ENCODE results near the gene SLC44A5. TPM values are rescaled to one million over a fixed set of nuclear protein-coding genes. Genes with fewer than 3 reads are reported as not detected.

SLC44A5 gene
- total and polyA plus RNA-seq, 2 experiments from 2014 or later = 3.3 to 11.7 TPM

DNA sequence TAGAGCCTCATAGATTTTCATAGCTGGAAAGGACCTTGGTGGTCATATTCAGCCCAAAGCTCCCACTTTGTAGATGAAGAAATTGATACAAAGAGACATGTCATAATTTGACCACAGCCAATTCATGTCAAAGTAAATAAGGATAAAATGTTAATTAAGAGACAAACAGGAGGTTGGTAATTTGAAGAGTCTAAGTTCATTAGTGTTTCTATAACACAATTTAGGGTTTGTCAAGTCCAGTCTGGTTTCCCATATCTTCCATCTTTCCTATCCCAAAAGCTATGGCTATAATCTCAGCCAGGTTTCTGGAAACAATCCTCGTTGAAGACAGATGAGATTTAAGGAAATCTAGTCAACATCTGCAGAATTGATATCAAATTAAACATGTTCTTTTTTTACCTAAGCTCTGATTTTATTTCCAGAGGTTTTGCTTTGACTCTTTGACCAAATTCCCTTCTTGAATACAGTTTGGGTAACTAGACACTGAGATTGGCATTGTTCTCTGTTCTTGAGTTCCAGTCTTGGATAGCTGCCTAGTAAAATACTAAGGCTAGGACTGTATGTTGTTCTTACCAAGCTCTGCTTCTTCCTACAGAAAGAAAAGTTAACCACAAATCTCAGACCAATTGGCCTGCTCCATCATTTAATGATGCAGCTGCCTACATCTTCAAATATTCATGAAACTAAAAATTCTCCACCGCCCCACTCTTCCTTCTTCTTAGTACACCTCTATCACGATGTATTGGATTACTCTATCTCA is 62.0 kb downstream of the SLC44A5 start (continued):
- TF ChIP-seq, protein P1, sequence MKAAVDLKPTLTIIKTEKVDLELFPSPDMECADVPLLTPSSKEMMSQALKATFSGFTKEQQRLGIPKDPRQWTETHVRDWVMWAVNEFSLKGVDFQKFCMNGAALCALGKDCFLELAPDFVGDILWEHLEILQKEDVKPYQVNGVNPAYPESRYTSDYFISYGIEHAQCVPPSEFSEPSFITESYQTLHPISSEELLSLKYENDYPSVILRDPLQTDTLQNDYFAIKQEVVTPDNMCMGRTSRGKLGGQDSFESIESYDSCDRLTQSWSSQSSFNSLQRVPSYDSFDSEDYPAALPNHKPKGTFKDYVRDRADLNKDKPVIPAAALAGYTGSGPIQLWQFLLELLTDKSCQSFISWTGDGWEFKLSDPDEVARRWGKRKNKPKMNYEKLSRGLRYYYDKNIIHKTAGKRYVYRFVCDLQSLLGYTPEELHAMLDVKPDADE (IDR thresholded peaks at IDR 0.05) = no peak
- TF ChIP-seq NANOG (IDR thresholded peaks at IDR 0.05; ENCODE audit: borderline replicate concordance) = no peak
- no peak for TF ChIP-seq STAT1 (IDR thresholded peaks at IDR 0.05; ENCODE audit: unreplicated experiment)
- no peak for TF ChIP-seq CREB1 (CRISPR knock-in tag; IDR thresholded peaks at IDR 0.05; ENCODE audit: low read depth)
- no peak for TF ChIP-seq JUNB (IDR thresholded peaks at IDR 0.05; ENCODE audit: unreplicated experiment)
- TF ChIP-seq, protein P2, sequence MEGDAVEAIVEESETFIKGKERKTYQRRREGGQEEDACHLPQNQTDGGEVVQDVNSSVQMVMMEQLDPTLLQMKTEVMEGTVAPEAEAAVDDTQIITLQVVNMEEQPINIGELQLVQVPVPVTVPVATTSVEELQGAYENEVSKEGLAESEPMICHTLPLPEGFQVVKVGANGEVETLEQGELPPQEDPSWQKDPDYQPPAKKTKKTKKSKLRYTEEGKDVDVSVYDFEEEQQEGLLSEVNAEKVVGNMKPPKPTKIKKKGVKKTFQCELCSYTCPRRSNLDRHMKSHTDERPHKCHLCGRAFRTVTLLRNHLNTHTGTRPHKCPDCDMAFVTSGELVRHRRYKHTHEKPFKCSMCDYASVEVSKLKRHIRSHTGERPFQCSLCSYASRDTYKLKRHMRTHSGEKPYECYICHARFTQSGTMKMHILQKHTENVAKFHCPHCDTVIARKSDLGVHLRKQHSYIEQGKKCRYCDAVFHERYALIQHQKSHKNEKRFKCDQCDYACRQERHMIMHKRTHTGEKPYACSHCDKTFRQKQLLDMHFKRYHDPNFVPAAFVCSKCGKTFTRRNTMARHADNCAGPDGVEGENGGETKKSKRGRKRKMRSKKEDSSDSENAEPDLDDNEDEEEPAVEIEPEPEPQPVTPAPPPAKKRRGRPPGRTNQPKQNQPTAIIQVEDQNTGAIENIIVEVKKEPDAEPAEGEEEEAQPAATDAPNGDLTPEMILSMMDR (conservative IDR thresholded peaks at IDR 0.05; ENCODE audit: low read depth in 2 of 2) = no peak

- H3K4me3 ChIP-seq = no peak overlapping the region
- Mint-ChIP-seq H3K4me3 (no peak overlapping the region), H3K27ac (no peak overlapping the region), H3K9me3 (no peaks in the 10 kb centered on the region), H3K36me3 (ENCODE audit: low read depth) (no peaks in the 10 kb centered on the region), H3K4me1 (peaks cover 6% of the 10 kb centered on the region; the same call in 2 of the 3 replicates), H3K27me3 (ENCODE audit: insufficient read depth, low read depth, poor library complexity) (no peaks in the 10 kb centered on the region)
- H3K36me3 ChIP-seq (ENCODE audit: insufficient read depth) = no peaks in the 10 kb centered on the region
- H3K79me2 ChIP-seq (replicated peaks; ENCODE audit: insufficient read depth) = no peaks in the 10 kb centered on the region
- H2AFZ ChIP-seq = no peak overlapping the region
- H3K27ac ChIP-seq (ENCODE audit: low read depth) = no peak overlapping the region
- H4K20me1 ChIP-seq (replicated peaks; ENCODE audit: insufficient read depth) = no peaks in the 10 kb centered on the region
- H3F3A ChIP-seq (replicated peaks; ENCODE audit: low read depth) = no peaks in the 10 kb centered on the region
- no peak overlapping the region for H3K4me2 ChIP-seq
- no peak for DNase-seq (ENCODE audit: low spot score)
- peaks cover 5% of the 10 kb centered on the region; the same call in 1 of the 2 replicates for H3K4me1 ChIP-seq (ENCODE audit: insufficient read depth)
- H3K27me3 ChIP-seq (ENCODE audit: insufficient read depth) = no peaks in the 10 kb centered on the region
- H3K9me2 ChIP-seq (ENCODE audit: insufficient read depth) = no peaks in the 10 kb centered on the region
- TF ChIP-seq EZH2phosphoT487 (IDR thresholded peaks at IDR 0.05; ENCODE audit: unreplicated experiment) (no peak), STAT1 (IDR thresholded peaks at IDR 0.05; ENCODE audit: unreplicated experiment) (no peak), ZNF331 (CRISPR knock-in tag; IDR thresholded peaks at IDR 0.05; ENCODE audit: low read depth) (no peak), EZH2 (IDR thresholded peaks at IDR 0.05; ENCODE audit: low read depth, unreplicated experiment) (no peak)
- TF ChIP-seq, protein P1 (IDR thresholded peaks at IDR 0.05) = no peak
- no peak for ATAC-seq
These were observed 67.2 kb downstream of the SLC44A5 start for GRCh38 chr1:75543705-75544104.
